DND-41 (cell line): ENCODE data around the gene CSHL1.

ENCODE experiments used
- ATAC-seq: fragments of 200-7000 bp; cut with Tn5 transposase; 3 replicates; pipeline ENCODE4 v1.9.1; 2021; ENCODE audit warnings: low read depth; ENCODE audit not compliant: insufficient read depth
- DNase-seq: peaks from one replicate; pipeline ENCODE4 v3.0.0-alpha.2; 2020
- H2AFZ ChIP-seq: 2 replicates; pipeline ENCODE4 v1.6.0; 2012; ENCODE audit warnings: low read depth, low read length
- H3K27ac ChIP-seq: 2 replicates; pipeline ENCODE4 v1.5.1; 2012; ENCODE audit warnings: low read length, inconsistent platforms
- H3K27me3 ChIP-seq: fragments of 200-600 bp; sonication (generic); 2 replicates; pipeline ENCODE4 v1.6.0; 2012; ENCODE audit warnings: low read length, mild to moderate bottlenecking, inconsistent platforms; ENCODE audit not compliant: insufficient read depth, poor library complexity
- H3K36me3 ChIP-seq: 2 replicates; pipeline ENCODE4 v1.5.1; 2012; ENCODE audit warnings: low read length, inconsistent platforms; ENCODE audit not compliant: insufficient read depth
- H3K4me1 ChIP-seq: 2 replicates; pipeline ENCODE4 v1.5.1; 2012; ENCODE audit warnings: mild to moderate bottlenecking, low read length; ENCODE audit not compliant: insufficient read depth
- H3K4me2 ChIP-seq: 2 replicates; pipeline ENCODE4 v1.6.0; 2012; ENCODE audit warnings: mild to moderate bottlenecking, moderate library complexity, low read length, inconsistent platforms; ENCODE audit not compliant: insufficient read depth
- H3K4me3 ChIP-seq, 2 experiments: fragments of 200-600 bp in 1 of 2; shearing (Covaris generic) in 1 of 2; 2 replicates each; pipeline ENCODE4 v1.5.1; 2012 to 2016; ENCODE audit warnings: inconsistent platforms in 2 of 2, low read length in 2 of 2, mild to moderate bottlenecking in 2 of 2, low read depth in 1 of 2, moderate library complexity in 1 of 2
- H3K79me2 ChIP-seq: 2 replicates; pipeline ENCODE4 v1.6.0; 2012; ENCODE audit warnings: low read length, inconsistent platforms; ENCODE audit not compliant: insufficient read depth
- H3K9ac ChIP-seq: 2 replicates; pipeline ENCODE4 v1.6.0; 2012; ENCODE audit warnings: low read depth, mild to moderate bottlenecking, inconsistent platforms, low read length, moderate library complexity
- H3K9me3 ChIP-seq: 2 replicates; pipeline ENCODE4 v1.5.1; 2012; ENCODE audit warnings: low read length, moderate library complexity, mild to moderate bottlenecking, inconsistent platforms; ENCODE audit not compliant: insufficient read depth, severe bottlenecking
- H4K20me1 ChIP-seq: 2 replicates; pipeline ENCODE4 v1.6.0; 2012; ENCODE audit warnings: low read length; ENCODE audit not compliant: insufficient read depth
- EZH2 ChIP-seq: IDR thresholded peaks from 3 replicates; pipeline ENCODE4 v1.6.1; 2012; ENCODE audit warnings: borderline replicate concordance, low read depth, mild to moderate bottlenecking, moderate library complexity, low read length, inconsistent platforms; ENCODE audit not compliant: severe bottlenecking
- TF ChIP-seq, protein P1 (sequence below): IDR thresholded peaks from 2 replicates; pipeline ENCODE4 v1.5.1; 2012; ENCODE audit warnings: borderline replicate concordance, low read length, moderate library complexity, mild to moderate bottlenecking; ENCODE audit not compliant: poor library complexity, severe bottlenecking; ENCODE audit errors: extremely low read depth

Gene CSHL1

DNA sequence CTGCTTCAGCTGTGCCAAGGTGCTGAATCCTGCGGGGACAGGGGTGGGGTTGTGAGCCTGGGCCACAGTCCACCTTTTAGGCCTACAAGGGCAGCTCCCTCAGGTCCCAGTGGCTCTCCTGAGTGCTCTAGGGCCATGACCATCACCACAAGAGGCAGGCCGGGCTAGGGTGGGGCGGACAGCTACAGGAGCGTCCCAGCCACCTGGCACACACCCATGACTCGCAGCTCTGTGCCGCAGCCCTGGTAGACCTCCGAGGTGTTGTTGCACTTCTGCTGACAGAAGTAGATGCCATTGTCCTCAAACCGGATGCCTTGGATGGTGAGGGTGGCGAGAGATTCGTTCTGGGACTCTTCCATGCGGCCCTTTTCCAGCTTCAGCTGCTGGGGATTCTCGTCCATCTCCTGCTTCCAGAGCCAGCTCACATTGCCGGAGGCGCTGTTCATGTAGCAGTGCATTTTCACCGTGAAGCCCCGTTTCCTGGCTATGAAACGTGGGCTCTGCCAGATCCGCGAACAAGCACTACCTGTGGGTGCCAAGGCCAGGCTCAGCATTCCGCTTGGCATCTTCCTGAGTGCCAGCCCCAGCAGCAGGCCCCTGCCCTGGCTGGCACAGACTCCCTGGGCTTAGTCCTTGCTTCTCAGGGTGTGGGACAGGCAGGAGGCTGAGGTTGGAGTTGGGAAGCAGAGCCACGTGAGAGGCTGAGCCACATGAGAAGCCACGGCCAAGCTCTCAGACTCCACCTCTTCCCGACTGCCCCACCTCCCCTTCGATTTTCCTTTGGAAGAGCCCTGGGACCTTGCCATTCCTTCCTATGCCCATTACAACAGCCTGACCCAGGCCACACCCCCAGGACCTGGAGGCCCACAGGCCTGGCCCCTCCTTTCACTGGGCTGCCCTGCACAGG, 19.1 kb upstream of the CSHL1 start:
- no peaks in the 10 kb centered on the region for H3K27me3 ChIP-seq
- DNase-seq, result no peak
- H3K36me3 ChIP-seq, result no peaks in the 10 kb centered on the region
- H4K20me1 ChIP-seq, result no peaks in the 10 kb centered on the region
- H3K9ac ChIP-seq, result no peak overlapping the region
- no peak for ATAC-seq
- no peaks in the 10 kb centered on the region for H3K79me2 ChIP-seq
- peaks cover 22% of the 10 kb centered on the region for H3K4me1 ChIP-seq
- H3K9me3 ChIP-seq, result no peaks in the 10 kb centered on the region
- no peak overlapping the region for H3K27ac ChIP-seq
- no peak overlapping the region for H3K4me2 ChIP-seq
- no peak for TF ChIP-seq EZH2
- TF ChIP-seq, protein P1, sequence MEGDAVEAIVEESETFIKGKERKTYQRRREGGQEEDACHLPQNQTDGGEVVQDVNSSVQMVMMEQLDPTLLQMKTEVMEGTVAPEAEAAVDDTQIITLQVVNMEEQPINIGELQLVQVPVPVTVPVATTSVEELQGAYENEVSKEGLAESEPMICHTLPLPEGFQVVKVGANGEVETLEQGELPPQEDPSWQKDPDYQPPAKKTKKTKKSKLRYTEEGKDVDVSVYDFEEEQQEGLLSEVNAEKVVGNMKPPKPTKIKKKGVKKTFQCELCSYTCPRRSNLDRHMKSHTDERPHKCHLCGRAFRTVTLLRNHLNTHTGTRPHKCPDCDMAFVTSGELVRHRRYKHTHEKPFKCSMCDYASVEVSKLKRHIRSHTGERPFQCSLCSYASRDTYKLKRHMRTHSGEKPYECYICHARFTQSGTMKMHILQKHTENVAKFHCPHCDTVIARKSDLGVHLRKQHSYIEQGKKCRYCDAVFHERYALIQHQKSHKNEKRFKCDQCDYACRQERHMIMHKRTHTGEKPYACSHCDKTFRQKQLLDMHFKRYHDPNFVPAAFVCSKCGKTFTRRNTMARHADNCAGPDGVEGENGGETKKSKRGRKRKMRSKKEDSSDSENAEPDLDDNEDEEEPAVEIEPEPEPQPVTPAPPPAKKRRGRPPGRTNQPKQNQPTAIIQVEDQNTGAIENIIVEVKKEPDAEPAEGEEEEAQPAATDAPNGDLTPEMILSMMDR, result no peak
- no peak overlapping the region for H3K4me3 ChIP-seq
- no peak overlapping the region for H2AFZ ChIP-seq

DNA sequence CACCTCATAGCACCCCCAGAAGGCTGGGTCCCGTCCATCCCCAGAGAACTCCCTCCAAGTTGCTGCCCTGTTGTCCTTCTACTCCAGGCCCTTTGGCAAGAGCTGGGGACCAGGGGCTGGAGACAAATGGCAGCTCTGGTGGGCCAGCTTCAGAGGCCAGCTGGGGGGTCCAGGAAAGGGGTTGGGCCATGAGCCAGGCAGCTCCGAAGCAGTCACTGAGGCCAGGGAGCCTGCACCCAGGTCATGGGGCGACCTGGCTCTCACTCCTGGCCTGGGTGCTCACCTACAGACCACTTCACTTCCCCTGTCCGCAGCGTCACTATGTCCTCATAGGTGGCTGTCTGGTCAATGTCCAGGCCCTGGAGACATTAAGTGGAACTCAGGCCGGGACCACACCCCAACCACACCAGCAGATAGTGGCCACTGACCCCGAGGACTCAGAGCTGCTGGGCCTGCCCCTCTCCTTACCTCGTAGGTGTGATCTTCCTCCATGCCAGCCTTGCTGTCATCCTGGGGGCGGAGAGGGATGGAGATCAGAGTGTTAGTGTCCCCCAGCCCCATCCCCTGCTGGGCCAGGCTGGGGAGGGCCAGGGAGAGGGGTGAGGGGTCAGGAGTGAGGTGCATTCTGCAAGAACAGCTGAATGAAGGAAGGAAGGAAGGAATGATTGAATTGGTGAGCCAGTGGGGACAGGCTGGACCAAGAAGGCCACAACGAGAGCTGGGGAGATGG, 18.1 kb upstream of the CSHL1 start:
- H3K4me1 ChIP-seq, result peaks cover 22% of the 10 kb centered on the region
- H3K79me2 ChIP-seq, result no peaks in the 10 kb centered on the region
- H3K36me3 ChIP-seq, result no peaks in the 10 kb centered on the region
- H4K20me1 ChIP-seq, result no peaks in the 10 kb centered on the region
- H3K4me2 ChIP-seq, result no peak overlapping the region
- no peak overlapping the region for H3K27ac ChIP-seq
- H2AFZ ChIP-seq, result no peak overlapping the region
- no peak for ATAC-seq
- no peak for DNase-seq
- H3K9ac ChIP-seq, result no peak overlapping the region
- no peaks in the 10 kb centered on the region for H3K27me3 ChIP-seq
- H3K4me3 ChIP-seq, result no peak overlapping the region
- no peak for TF ChIP-seq EZH2
- TF ChIP-seq, protein P1, result no peak
- no peaks in the 10 kb centered on the region for H3K9me3 ChIP-seq

DNA sequence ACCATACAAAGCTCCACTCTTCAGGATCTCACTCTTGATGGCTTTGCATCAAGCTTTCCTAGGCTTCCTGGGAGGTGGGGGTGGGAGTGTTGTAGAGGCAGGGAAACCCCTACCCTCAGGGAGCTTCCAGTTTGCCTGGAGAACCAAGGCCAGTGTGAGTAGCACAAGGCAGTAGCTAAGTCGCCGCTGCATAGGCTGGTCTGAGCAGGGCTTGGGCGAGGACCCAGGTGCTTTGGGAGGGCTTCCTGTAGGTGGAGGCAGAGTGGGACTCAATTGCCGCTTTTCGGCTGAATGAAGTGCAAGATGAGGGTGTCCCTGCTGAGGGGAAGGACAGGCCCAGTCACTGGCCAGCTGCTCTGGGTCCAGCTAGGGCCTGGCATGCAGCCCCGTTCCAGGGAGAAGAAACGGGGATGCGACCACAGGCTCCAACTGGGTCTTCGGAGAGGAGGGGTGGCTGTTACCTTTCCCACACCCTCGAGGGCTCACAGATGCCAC, 17.2 kb upstream of the CSHL1 start:
- H3K36me3 ChIP-seq, result no peaks in the 10 kb centered on the region
- no peak for ATAC-seq
- H3K4me3 ChIP-seq, result no peak overlapping the region
- no peak overlapping the region for H2AFZ ChIP-seq
- no peaks in the 10 kb centered on the region for H3K79me2 ChIP-seq
- H3K4me2 ChIP-seq, result no peak overlapping the region
- no peaks in the 10 kb centered on the region for H3K9me3 ChIP-seq
- DNase-seq, result no peak
- H3K4me1 ChIP-seq, result peaks cover 22% of the 10 kb centered on the region
- no peak overlapping the region for H3K27ac ChIP-seq
- H3K9ac ChIP-seq, result no peak overlapping the region
- H4K20me1 ChIP-seq, result no peaks in the 10 kb centered on the region
- H3K27me3 ChIP-seq, result no peaks in the 10 kb centered on the region
- no peak for TF ChIP-seq EZH2
- TF ChIP-seq, protein P1, result no peak
